Activated CD4-positive, alpha-beta T cell treated with anti-CD3 and anti-CD28 coated beads for 36 hours (primary cell): Measurements from ENCODE around the gene SFXN5. TPM values are rescaled to one million over a fixed set of nuclear protein-coding genes. Genes with fewer than 3 reads are reported as not detected.
A peak's percentile ranks its signal among the peaks of the same experiment; 100 is the strongest.

Experiments used
- ATAC-seq: fragments of 200-7000 bp; cut with Tn5 transposase; one replicate; pipeline ENCODE4 v1.10.0; 2021; ENCODE audit warnings: mild to moderate bottlenecking, moderate library complexity
- CTCF ChIA-PET: fragments of 350-600 bp; sonication (Branson Sonifier 250); formaldehyde crosslinking; loops from one replicate; lab custom pipeline; 2021; ENCODE audit warnings: antibody characterized with exemption; lab: Charles Lee
- POLR2A ChIA-PET: fragments of 350-600 bp; sonication (Branson Sonifier 250); formaldehyde crosslinking; loops from one replicate; lab custom pipeline; 2021; ENCODE audit warnings: antibody characterized with exemption, inconsistent platforms; lab: Charles Lee
- DNase-seq: peaks from one replicate; pipeline ENCODE4 v3.0.0-alpha.2; 2020
- H3K27ac Mint-ChIP-seq: one replicate; pipeline ENCODE4 v1.8.0; 2021; ENCODE audit warnings: mixed read lengths
- H3K27me3 Mint-ChIP-seq: one replicate; pipeline ENCODE4 v1.8.0; 2021; ENCODE audit warnings: mixed read lengths
- H3K36me3 Mint-ChIP-seq: one replicate; pipeline ENCODE4 v1.8.0; 2021; ENCODE audit warnings: low read depth, mixed read lengths
- H3K4me1 Mint-ChIP-seq: one replicate; pipeline ENCODE4 v1.8.0; 2021; ENCODE audit warnings: mixed read lengths
- H3K4me3 Mint-ChIP-seq: one replicate; pipeline ENCODE4 v1.8.0; 2021; ENCODE audit warnings: mild to moderate bottlenecking, moderate library complexity, mixed read lengths
- H3K9me3 Mint-ChIP-seq: one replicate; pipeline ENCODE4 v1.8.0; 2021; ENCODE audit warnings: low read depth, mixed read lengths
- intact Hi-C, 2 experiments: fragments of 100-400 bp; cut with DNase I in 1 of 2; cut with micrococcal nuclease in 1 of 2; formaldehyde crosslinking; loops; one replicate each; pipeline versions ENCODE4 v1.14.2 to v1.15.1; 2022 to 2024; cut with DNase I, micrococcal nuclease
- total RNA-seq, 2 experiments: library from RNA; stranded (reverse); gene quantifications; one replicate each; pipeline ENCODE4 v1.2.3, GENCODE V29; 2021

SFXN5 gene
- total RNA-seq, 2 experiments from 2014 or later, result 4.5 to 6.2 TPM

DNA sequence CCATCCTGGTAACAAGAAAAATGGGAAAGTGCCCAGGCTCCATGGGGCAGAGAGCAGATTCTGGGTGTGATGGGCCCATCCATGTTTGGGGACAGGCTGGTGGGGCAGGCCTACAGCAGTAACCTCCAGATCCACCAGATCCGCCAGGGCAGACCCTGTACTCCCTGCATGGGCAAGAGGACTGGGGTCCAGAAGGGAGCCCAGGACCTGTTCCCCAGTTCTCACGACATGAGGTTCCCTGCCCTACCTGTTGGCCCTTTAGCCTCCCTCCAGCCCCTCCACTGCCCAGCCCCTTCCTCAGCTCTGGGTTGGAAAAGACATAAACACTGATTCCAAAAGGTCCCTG lies 115.5 kb downstream of the SFXN5 start:
- POLR2A ChIA-PET, result no interaction called here

DNA sequence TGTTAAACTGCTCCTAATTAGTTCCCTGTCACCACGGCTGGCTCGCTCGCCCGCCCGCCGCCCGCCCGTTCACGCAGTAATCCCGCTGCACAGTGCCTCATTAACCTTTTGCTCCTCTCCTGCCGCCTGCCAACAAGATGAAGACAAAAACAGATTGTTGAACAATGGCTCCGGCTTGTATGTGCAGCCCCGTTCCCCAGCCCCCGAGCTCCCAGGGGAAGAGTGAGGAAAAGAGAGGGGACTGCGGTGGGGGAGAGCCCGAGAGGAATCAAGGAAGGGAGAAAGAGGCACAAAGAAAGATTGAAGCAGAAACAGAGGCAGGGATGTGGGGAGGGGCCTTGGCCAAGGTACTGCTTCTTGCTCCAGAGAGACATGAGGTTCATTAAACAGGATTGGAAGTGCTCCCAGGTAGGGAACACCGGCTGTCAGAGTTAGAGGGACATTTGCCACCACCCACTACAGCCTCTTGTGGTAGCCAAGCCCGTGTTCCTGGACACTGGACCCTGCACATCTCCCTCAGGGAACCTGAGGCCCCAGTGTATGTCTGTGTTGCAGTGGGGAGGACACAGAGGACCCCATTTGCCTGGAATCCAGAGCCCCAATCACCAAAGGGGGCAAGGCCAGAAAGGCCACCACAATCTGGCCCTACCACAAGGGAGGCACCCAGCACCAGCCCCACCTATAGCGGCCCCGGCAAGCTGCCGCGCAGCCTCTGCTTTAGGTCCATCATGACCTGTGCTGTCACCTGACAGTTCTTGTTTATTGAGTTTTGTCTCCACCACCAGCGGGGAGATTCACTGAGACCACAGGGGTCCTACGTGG lies 116.1 kb downstream of the SFXN5 start:
- intact Hi-C loops, result no loop called here
- CTCF ChIA-PET, result no interaction called here
- POLR2A ChIA-PET, result no interaction called here

More for the DNA sequence above, 115.5 kb downstream of the SFXN5 start:
- intact Hi-C loops, result no loop called here
- no peaks in the 10 kb centered on the region for H3K9me3 Mint-ChIP-seq
- H3K27me3 Mint-ChIP-seq, result no peaks in the 10 kb centered on the region
- DNase-seq (no peak), ATAC-seq (no peak)
- peaks cover 13% of the 10 kb centered on the region for H3K4me1 Mint-ChIP-seq
- CTCF ChIA-PET, result interaction anchor here (1.0 kb wide), 1 partner anchor 221 kb away, joined by 3 read pairs; no protein-coding TSS in a partner anchor
- no peak overlapping the region for H3K27ac Mint-ChIP-seq
- no peak overlapping the region for H3K4me3 Mint-ChIP-seq
- H3K36me3 Mint-ChIP-seq, result no peaks in the 10 kb centered on the region

DNA sequence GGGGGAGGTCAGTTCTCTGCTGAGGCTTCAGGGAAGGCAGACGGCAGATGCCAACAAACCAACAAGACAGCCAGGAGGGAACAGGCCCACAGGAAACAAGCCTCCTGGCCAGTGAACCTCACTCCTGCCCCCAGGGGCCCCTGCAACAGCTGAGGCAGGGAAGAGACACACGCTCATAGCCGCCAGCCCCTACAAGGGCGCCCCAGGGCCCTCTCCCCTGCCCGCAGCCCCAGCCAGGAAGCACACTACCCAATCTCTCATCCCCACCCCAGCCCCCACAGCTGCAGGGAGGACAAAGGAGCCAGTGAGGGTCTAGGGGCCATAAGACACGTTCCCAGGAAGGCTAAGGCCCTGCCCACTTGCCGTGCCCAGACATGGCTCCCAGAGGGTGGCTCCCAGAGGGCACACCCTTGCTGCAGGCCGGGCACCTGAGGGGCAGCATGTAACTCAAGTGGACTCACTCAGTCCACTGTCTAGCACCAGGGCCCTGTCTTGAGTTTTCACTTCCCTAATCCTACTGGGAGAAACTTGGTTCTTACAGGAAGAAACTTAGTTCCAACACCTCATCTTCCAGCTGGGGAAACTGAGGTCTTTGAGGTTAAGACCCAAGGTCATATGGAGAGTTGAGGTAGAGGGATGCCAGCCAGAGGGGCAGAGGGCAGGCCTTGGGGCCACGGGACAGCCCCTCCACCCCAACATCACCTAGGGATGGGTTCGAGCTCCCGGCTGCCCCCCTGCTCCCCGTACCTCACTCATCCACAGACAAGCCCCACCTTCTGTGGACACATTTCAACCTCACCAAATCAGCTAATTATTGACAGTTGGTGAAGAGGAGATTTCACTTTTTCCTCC lies 116.9 kb downstream of the SFXN5 start:
- Mint-ChIP-seq H3K36me3 (no peaks in the 10 kb centered on the region), H3K4me3 (peak overlapping the region; percentile 43), H3K27ac (no peak overlapping the region), H3K27me3 (no peaks in the 10 kb centered on the region), H3K4me1 (peaks cover 13% of the 10 kb centered on the region), H3K9me3 (no peaks in the 10 kb centered on the region)
- CTCF ChIA-PET, result no interaction called here
- POLR2A ChIA-PET, result no interaction called here
- ATAC-seq, result peak; percentile 12
- DNase-seq, result no peak
- intact Hi-C loops, result no loop called here

More for the DNA sequence above, 116.1 kb downstream of the SFXN5 start:
- ATAC-seq (no peak), DNase-seq (no peak)
- no peaks in the 10 kb centered on the region for H3K36me3 Mint-ChIP-seq
- H3K4me3 Mint-ChIP-seq, result no peak overlapping the region
- no peaks in the 10 kb centered on the region for H3K9me3 Mint-ChIP-seq
- no peak overlapping the region for H3K27ac Mint-ChIP-seq
- peaks cover 13% of the 10 kb centered on the region for H3K4me1 Mint-ChIP-seq
- H3K27me3 Mint-ChIP-seq, result no peaks in the 10 kb centered on the region

DNA sequence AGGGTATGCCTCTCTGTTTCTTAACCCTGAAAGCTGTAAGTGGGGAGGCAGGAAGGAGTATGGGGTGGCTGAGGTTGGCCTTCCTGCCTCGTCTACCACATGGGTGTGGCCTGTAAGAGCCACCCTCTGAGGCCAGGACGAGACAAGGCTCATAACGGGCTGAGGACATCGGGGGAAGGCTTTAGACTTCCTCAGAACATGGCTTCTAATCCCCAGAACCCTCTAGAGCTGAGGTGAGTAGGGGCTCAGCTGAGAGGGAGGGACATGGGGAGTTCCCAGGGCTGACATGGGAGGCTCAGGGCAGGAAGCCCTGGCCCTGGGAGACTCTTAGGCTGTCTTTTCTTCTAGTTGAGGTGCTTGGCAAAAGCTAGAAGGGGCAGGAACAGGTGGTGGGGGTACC lies 117.5 kb downstream of the SFXN5 start:
- intact Hi-C loops, result no loop called here

DNA sequence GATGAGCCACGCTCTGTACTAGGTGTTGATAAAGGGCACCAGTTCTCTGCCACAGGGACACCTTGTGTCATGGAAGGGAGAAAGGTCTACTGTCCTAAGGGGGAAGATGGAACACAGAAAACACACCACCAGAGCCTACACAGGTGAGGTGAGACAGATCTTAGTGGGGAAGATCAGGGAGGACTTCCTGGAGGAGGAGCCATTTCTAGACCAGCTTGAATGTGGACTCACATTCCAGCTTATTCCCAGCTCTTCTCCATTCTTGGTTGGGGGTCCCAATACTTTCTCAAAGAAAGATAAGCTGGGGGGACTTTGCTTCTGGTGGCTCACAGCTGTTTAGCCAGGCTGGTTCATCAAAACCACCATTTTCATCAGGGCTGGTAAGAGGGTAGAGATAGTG lies 118.0 kb downstream of the SFXN5 start:
- no peak overlapping the region for H3K27ac Mint-ChIP-seq
- intact Hi-C loops, result no loop called here

More for the DNA sequence above, 117.5 kb downstream of the SFXN5 start:
- peak; percentile 25 for DNase-seq
- no peaks in the 10 kb centered on the region for H3K36me3 Mint-ChIP-seq
- CTCF ChIA-PET, result no interaction called here
- H3K4me3 Mint-ChIP-seq, result peak overlapping the region; percentile 43
- peak overlapping the region; percentile 55 for H3K27ac Mint-ChIP-seq
- no peaks in the 10 kb centered on the region for H3K9me3 Mint-ChIP-seq
- POLR2A ChIA-PET, result interaction anchor here (0.6 kb wide), 1 partner anchor 269 kb away, joined by 3 read pairs; no protein-coding TSS in a partner anchor
- peaks cover 13% of the 10 kb centered on the region for H3K4me1 Mint-ChIP-seq
- ATAC-seq, result peak; percentile 87
- H3K27me3 Mint-ChIP-seq, result no peaks in the 10 kb centered on the region

DNA sequence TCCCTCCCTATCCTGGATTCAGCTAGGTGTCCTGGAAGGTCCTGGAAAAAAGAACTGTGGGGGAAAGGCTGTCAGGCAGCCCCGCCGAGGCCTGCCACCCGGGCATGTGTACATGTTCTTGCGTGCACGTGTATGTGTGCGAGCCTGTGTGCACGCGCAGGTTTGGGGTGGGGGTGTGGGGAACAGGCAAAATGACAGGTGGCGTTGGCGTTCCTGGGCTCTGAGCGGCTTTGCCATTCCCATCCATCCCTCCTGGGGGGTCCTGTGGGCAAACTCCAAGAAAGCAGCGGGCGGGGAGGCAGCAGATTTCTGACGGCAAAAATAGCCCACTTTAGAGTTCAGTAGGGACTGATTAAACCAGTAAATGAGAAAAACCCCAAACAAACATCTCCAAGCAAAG lies 118.6 kb downstream of the SFXN5 start:
- POLR2A ChIA-PET, result no interaction called here

More for the DNA sequence above, 118.0 kb downstream of the SFXN5 start:
- ChIA-PET CTCF (no interaction called here), POLR2A (interaction anchor here (0.6 kb wide), 1 partner anchor 270 kb away, joined by 3 read pairs; no protein-coding TSS in a partner anchor)
- H3K4me1 Mint-ChIP-seq, result peaks cover 13% of the 10 kb centered on the region
- H3K27me3 Mint-ChIP-seq, result no peaks in the 10 kb centered on the region
- ATAC-seq (no peak), DNase-seq (no peak)
- H3K36me3 Mint-ChIP-seq, result no peaks in the 10 kb centered on the region
- H3K9me3 Mint-ChIP-seq, result no peaks in the 10 kb centered on the region
- H3K4me3 Mint-ChIP-seq, result peak overlapping the region; percentile 43

DNA sequence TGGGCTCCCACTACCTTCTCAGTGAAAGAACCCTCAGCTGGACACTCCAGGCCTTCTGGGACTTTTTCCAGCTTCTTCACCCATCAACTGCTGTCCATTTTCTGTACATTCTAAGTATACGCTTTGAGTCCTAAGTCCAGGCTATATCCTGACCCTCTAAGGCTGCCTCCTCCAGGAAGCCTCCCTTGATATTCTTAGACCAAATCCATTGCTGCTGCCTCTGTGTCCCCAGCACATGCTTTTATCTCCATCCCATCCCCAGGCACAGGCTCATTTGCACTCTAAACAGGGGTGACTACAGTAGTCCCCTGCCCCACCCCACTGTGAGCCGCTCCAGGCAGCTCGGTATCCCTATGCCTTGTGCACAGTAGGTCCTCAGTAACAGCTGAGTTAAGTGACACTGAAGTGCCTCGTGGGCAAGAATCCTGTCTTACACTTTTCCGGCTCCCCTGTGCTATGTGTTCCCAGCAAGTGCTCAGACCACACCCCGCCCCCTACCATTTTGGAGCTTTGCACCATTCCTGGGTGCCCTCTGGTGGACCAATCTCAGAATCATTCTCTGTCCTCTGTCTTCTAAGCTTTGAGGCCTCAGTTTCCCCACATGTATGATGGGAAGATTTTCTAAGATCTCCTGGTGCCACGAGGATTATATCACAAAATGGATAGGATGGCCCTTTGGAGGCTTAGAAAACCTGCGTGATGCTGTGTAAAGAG lies 119.2 kb downstream of the SFXN5 start:
- Mint-ChIP-seq H3K4me1 (peaks cover 13% of the 10 kb centered on the region), H3K27ac (no peak overlapping the region), H3K9me3 (no peaks in the 10 kb centered on the region), H3K27me3 (no peaks in the 10 kb centered on the region), H3K4me3 (no peak overlapping the region), H3K36me3 (no peaks in the 10 kb centered on the region)
- CTCF ChIA-PET, result interaction anchor here (0.6 to 1.3 kb wide), 2 partner anchors 21 to 62 kb away, joined by 4 read pairs; no protein-coding TSS in a partner anchor
- no peak for DNase-seq
- intact Hi-C loops, result no loop called here
- POLR2A ChIA-PET, result no interaction called here
- no peak for ATAC-seq

More for the DNA sequence above, 118.6 kb downstream of the SFXN5 start:
- intact Hi-C loops, result no loop called here
- Mint-ChIP-seq H3K4me1 (peaks cover 13% of the 10 kb centered on the region), H3K27me3 (no peaks in the 10 kb centered on the region), H3K36me3 (no peaks in the 10 kb centered on the region), H3K9me3 (no peaks in the 10 kb centered on the region), H3K4me3 (no peak overlapping the region), H3K27ac (no peak overlapping the region)
- no peak for ATAC-seq
- no peak for DNase-seq
- CTCF ChIA-PET, result interaction anchor here (1.3 kb wide), 1 partner anchor 20 kb away, joined by 4 read pairs; no protein-coding TSS in a partner anchor

DNA sequence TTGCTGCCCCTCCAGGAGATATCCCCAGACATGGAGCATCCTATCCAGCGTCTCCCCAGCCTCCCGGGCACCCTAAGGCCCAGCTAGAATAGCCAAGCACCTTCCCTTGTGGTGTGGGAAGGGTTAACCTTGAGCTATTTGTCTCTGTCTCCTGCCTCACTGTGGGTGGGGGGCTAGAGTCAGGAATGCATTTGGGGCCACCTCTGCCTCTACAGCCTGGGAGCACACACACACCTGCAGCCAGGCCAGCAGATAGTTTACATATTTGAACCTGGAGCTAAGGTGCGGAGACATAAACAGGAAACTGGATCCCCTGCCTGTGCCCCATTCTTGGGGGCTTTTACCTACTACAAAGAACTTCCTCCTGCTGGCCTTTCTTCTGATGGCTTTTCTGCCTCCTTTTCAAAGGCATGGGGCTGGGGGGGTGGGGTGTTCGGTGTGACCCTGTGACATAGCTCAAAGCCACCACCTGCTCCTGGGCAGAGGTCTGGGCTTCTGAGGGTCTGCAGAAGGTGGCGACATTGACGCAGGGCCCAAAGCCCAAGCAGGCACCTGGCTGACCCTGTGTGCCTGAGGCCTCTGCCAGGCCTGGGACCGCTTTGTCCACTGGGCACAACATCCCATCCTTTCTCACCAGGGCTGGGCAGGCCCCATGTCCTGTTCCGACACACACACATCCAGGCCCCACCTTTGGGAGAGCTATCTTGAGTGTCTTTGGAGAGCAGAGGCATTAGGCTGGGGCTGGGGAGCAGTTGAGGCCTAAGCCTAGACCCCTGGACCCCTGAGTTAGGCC lies 120.0 kb downstream of the SFXN5 start:
- ChIA-PET CTCF (interaction anchor here (1.3 kb wide), 1 partner anchor 21 kb away, joined by 4 read pairs; no protein-coding TSS in a partner anchor), POLR2A (no interaction called here)
- no peaks in the 10 kb centered on the region for H3K9me3 Mint-ChIP-seq
- no peak for DNase-seq
- peaks cover 13% of the 10 kb centered on the region for H3K4me1 Mint-ChIP-seq
- intact Hi-C loops, result no loop called here
- H3K27ac Mint-ChIP-seq, result no peak overlapping the region
- no peak for ATAC-seq
- H3K27me3 Mint-ChIP-seq, result no peaks in the 10 kb centered on the region
- H3K36me3 Mint-ChIP-seq, result no peaks in the 10 kb centered on the region
- no peak overlapping the region for H3K4me3 Mint-ChIP-seq

DNA sequence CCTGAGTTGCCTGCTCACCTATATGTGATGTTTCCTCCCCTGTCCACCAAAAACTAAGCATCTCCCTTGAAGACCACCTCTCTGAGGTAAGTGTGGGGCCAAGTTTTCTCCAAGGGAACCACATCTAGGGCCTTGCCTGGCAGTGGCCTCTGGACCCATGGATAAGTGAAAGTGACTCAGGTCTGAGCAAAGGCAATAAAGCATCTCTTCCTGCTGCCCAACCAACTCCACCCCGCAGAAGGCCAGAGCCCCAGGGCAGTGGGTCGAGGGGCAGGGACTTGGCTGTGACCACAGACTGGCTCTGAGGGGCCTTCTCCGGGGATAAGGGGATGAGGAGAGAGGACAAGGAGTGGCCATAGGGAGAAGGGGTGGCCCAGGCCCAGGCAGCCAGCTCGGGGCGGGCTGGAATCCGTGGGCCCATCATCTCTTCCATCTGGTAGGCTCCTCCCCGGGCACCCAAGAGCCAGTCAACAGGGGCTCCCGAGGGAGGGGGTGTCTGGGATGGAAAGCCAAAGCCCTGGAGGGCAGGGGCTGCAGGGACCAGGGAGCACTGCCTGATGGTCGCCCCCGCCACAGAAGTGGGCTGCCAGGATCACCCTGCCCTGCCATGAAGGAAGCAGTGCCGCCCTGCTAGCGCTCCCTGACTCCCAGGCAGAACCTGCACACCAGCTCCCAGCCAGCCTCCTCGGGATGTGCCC lies 120.8 kb downstream of the SFXN5 start:
- no peak overlapping the region for H3K27ac Mint-ChIP-seq
- H3K4me3 Mint-ChIP-seq, result no peak overlapping the region
- CTCF ChIA-PET, result interaction anchor here (0.6 kb wide), 1 partner anchor 22 kb away, joined by 3 read pairs; no protein-coding TSS in a partner anchor
- intact Hi-C loops, result no loop called here
- peaks cover 13% of the 10 kb centered on the region for H3K4me1 Mint-ChIP-seq
- POLR2A ChIA-PET, result no interaction called here
- H3K9me3 Mint-ChIP-seq, result no peaks in the 10 kb centered on the region
- ATAC-seq (no peak), DNase-seq (no peak)
- no peaks in the 10 kb centered on the region for H3K36me3 Mint-ChIP-seq
- no peaks in the 10 kb centered on the region for H3K27me3 Mint-ChIP-seq

DNA sequence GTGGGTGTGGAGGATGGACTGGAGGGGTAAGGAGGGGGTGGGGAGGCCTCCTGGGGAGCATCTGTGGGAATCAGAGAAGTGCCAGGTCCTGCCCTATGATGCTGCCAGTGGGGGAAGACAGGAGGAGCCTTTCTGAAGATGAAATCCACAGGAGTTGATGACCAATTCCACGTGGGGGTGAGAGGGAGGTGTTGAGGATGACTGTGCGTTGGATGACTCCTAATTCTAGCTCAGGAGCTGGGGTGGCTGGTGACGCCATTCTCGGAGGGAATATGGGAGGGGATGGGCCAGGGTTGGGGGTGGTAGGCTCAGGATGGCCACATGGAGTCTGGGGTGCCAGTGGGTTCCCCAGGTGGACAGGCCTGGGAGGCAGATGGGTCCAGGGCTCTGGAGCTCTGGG lies 121.9 kb downstream of the SFXN5 start:
- Mint-ChIP-seq H3K27me3 (no peaks in the 10 kb centered on the region), H3K4me1 (peaks cover 10% of the 10 kb centered on the region), H3K27ac (no peak overlapping the region), H3K9me3 (no peaks in the 10 kb centered on the region), H3K36me3 (no peaks in the 10 kb centered on the region), H3K4me3 (no peak overlapping the region)
- ChIA-PET CTCF (no interaction called here), POLR2A (no interaction called here)
- ATAC-seq, result no peak
- intact Hi-C loops, result no loop called here
- no peak for DNase-seq
